HCT116 (cell line): ENCODE measurements around the gene PCDHB5. TPM values are rescaled to one million over a fixed set of nuclear protein-coding genes. Genes with fewer than 3 reads are reported as not detected.

Experiments
- ATAC-seq: fragments of 200-7000 bp; cut with Tn5 transposase; 2 replicates; pipeline ENCODE4 v1.9.1; 2020; ENCODE audit warnings: mild to moderate bottlenecking, moderate library complexity
- BruUV-seq: library from RNA; stranded (reverse); fragments of 400-500 nt; replicated peaks from 2 replicates; lab custom pipeline; 2021; lab: Mats Ljungman, UMichigan
- CTCF ChIA-PET: fragments of 300-600 bp; sonication (Branson Sonifier 250); formaldehyde crosslinking; loops from one replicate; lab custom pipeline; 2021; ENCODE audit warnings: antibody characterized with exemption; lab: Charles Lee
- POLR2A ChIA-PET: fragments of 300-600, 350-600 bp; sonication (Branson Sonifier 250); formaldehyde crosslinking; loops from one replicate; lab custom pipeline; 2021; ENCODE audit warnings: antibody characterized with exemption; lab: Charles Lee
- RAD21 ChIA-PET, 2 experiments: fragments of 300-600 bp; sonication (Branson Sonifier 250); formaldehyde crosslinking; loops; one replicate each; lab custom pipeline; 2023; ENCODE audit warnings: low total read pairs in 2 of 2; ENCODE audit not compliant: uncharacterized antibody in 2 of 2, unreplicated experiment in 2 of 2, low non-redundant PET in 1 of 2; lab: Charles Lee
- DNase-seq: peaks from one replicate; pipeline ENCODE4 v3.0.0-alpha.2; 2010; ENCODE audit warnings: low read depth, low spot score
- H2AFZ ChIP-seq: fragments of 200-600 bp; shearing (Covaris generic), sonication (generic); 2 replicates; pipeline ENCODE4 v1.6.1; 2017; ENCODE audit warnings: low read depth, mixed run types, mixed read lengths, antibody characterized with exemption, low read length; ENCODE audit not compliant: poor library complexity, severe bottlenecking
- H3K27ac ChIP-seq: 2 replicates; pipeline ENCODE4 v1.5.1; 2012; ENCODE audit warnings: low read depth, low read length
- H3K27me3 ChIP-seq: fragments of 200-600 bp; sonication (generic); 2 replicates; pipeline ENCODE4 v1.6.1; 2016; ENCODE audit warnings: mixed run types, low read length, mixed read lengths; ENCODE audit not compliant: insufficient read depth
- H3K36me3 ChIP-seq, 2 experiments: fragments of 200-500 bp in 1 of 2; fragments of 200-600 bp in 1 of 2; sonication (Bioruptor generic) in 1 of 2; sonication (generic) in 1 of 2; 2 replicates each; pipeline versions ENCODE4 v1.5.1 to v1.6.1; 2014 to 2016; ENCODE audit warnings: low read length in 2 of 2, inconsistent platforms in 1 of 2, mixed read lengths in 1 of 2, mixed run types in 1 of 2; ENCODE audit not compliant: insufficient read depth in 2 of 2, control insufficient read depth in 1 of 2
- H3K4me1 ChIP-seq, 2 experiments: fragments of 200-600 bp in 1 of 2; sonication (generic) in 1 of 2; 2 replicates each; pipeline versions ENCODE4 v1.5.1 to v1.6.1; 2012 to 2017; ENCODE audit warnings: low read length in 2 of 2, inconsistent platforms in 1 of 2, mild to moderate bottlenecking in 1 of 2, mixed read lengths in 1 of 2, mixed run types in 1 of 2, moderate library complexity in 1 of 2; ENCODE audit not compliant: insufficient read depth in 2 of 2, control insufficient read depth in 1 of 2
- H3K4me2 ChIP-seq: fragments of 200-600 bp; sonication (generic); 2 replicates; pipeline ENCODE4 v1.6.1; 2017; ENCODE audit warnings: mixed run types, low read length, mixed read lengths
- H3K4me3 ChIP-seq, 2 experiments: fragments of 200-600 bp in 1 of 2; sonication (generic) in 1 of 2; replicated peaks in 1 of 2; 2 replicates each; pipeline ENCODE4 v1.5.1; 2011 to 2016; ENCODE audit warnings: low read length in 2 of 2, control low read depth in 1 of 2, low read depth in 1 of 2, mild to moderate bottlenecking in 1 of 2, mixed read lengths in 1 of 2, mixed run types in 1 of 2
- H3K79me2 ChIP-seq: fragments of 200-600 bp; sonication (generic); 2 replicates; pipeline ENCODE4 v1.6.1; 2017; ENCODE audit warnings: mild to moderate bottlenecking, mixed run types, low read length, moderate library complexity, mixed read lengths; ENCODE audit not compliant: insufficient read depth
- H3K9ac ChIP-seq: fragments of 200-600 bp; sonication (generic); 2 replicates; pipeline ENCODE4 v1.6.1; 2016; ENCODE audit warnings: low read length, mixed read lengths
- H3K9me2 ChIP-seq: fragments of 200-600 bp; sonication (generic), shearing (Covaris generic); 2 replicates; pipeline ENCODE4 v1.6.1; 2017; ENCODE audit warnings: mixed run types, mild to moderate bottlenecking, moderate library complexity; ENCODE audit not compliant: insufficient read depth
- H3K9me3 ChIP-seq, 2 experiments: fragments of 200-500 bp in 1 of 2; fragments of 200-600 bp in 1 of 2; sonication (Bioruptor generic) in 1 of 2; sonication (generic) in 1 of 2; 2 replicates each; pipeline ENCODE4 v1.6.1; 2014 to 2017; ENCODE audit warnings: low read length in 2 of 2, mixed read lengths in 2 of 2, inconsistent platforms in 1 of 2, low read depth in 1 of 2, mild to moderate bottlenecking in 1 of 2, mixed run types in 1 of 2, moderate library complexity in 1 of 2; ENCODE audit not compliant: control insufficient read depth in 1 of 2, insufficient read depth in 1 of 2
- H4K20me1 ChIP-seq: fragments of 200-600 bp; sonication (generic), shearing (Covaris generic); 2 replicates; pipeline ENCODE4 v1.6.1; 2017; ENCODE audit warnings: mixed run types, mild to moderate bottlenecking, moderate library complexity; ENCODE audit not compliant: insufficient read depth
- CEBPB ChIP-seq: IDR thresholded peaks from 2 replicates; pipeline ENCODE4 v1.6.1; 2012; ENCODE audit warnings: low read depth
- CTCF ChIP-seq, 3 experiments: fragments of 200-600 bp in 1 of 3; sonication (generic) in 1 of 3; IDR thresholded peaks in 2 of 3; conservative IDR thresholded peaks in 1 of 3; 2 replicates each; pipeline ENCODE4 v1.5.1; 2012 to 2017; ENCODE audit warnings: low read depth in 2 of 3, low read length in 2 of 3, antibody characterized with exemption in 1 of 3, borderline replicate concordance in 1 of 3, control low read depth in 1 of 3, mild to moderate bottlenecking in 1 of 3, mixed read lengths in 1 of 3, mixed run types in 1 of 3, moderate library complexity in 1 of 3; ENCODE audit not compliant: insufficient read depth in 1 of 3
- RAD21 ChIP-seq: IDR thresholded peaks from 2 replicates; pipeline ENCODE4 v1.6.1; 2012; ENCODE audit warnings: low read depth, mild to moderate bottlenecking
- TCF7L2 ChIP-seq: IDR thresholded peaks from 2 replicates; pipeline ENCODE4 v1.7.0; 2011; ENCODE audit warnings: borderline replicate concordance, inconsistent platforms; ENCODE audit not compliant: insufficient read depth, insufficient read length; ENCODE audit errors: extremely low read depth
- intact Hi-C: fragments of 100-400 bp; cut with micrococcal nuclease; formaldehyde crosslinking; loops from 2 replicates; pipeline ENCODE4 v1.10.0; 2022
- total RNA-seq: library from RNA; stranded (reverse); gene quantifications from one replicate; pipeline ENCODE4 v1.2.1, GENCODE V29; 2021; ENCODE audit not compliant: unreplicated experiment

Gene PCDHB5
- total RNA-seq, 1 experiment from 2014 or later = not detected

- intact Hi-C loops = no loop called here
- TF ChIP-seq CTCF (IDR thresholded peaks at IDR 0.05 in 2 of 3, conservative IDR thresholded peaks at IDR 0.05 in 1 of 3; ENCODE audit: borderline replicate concordance in 1 of 3, insufficient read depth in 1 of 3, low read depth in 2 of 3, low read length in 2 of 3) (peak; percentile 44 to 78 (median 59); a peak in 5 of 6 replicates), TCF7L2 (no peak), RAD21 (peak; percentile 52), CEBPB (no peak)
- Histone ChIP-seq H3K79me2 (no peaks in the 10 kb centered on the region), H4K20me1 (no peaks in the 10 kb centered on the region), H2AFZ (no peak within 1 kb of the TSS), H3K27me3 (no peaks in the 10 kb centered on the region), H3K9me3 (no peaks in the 10 kb centered on the region), H3K9ac (no peak within 1 kb of the TSS), H3K4me2 (no peak within 1 kb of the TSS), H3K4me3 (no peak within 1 kb of the TSS), H3K27ac (no peak within 1 kb of the TSS), H3K4me1 (no peaks in the 10 kb centered on the region), H3K9me2 (no peaks in the 10 kb centered on the region), H3K36me3 (no peaks in the 10 kb centered on the region)
- DNase-seq = peak; percentile 6
- ChIA-PET RAD21 (no interaction called here), POLR2A (no interaction called here), CTCF (interaction anchor here (0.6 to 1.4 kb wide), 4 partner anchors 10 to 981 kb away, joined by 3 to 5 read pairs (median 4); no protein-coding TSS in a partner anchor)
- ATAC-seq = no peak
- BruUV-seq = no TSS peak
These were observed 52.0 kb downstream of the PCDHB5 start, which contains the start of gene PCDHB9 for GRCh38 chr5:141186897-141187512. Gene PCDHB9 (plus strand): TSS chr5:141187161. CDS start chr5:141187319, 158 bp downstream.

Other genes starting within 250 kb of the PCDHB5 start
- gene PCDHAC1, start 208.9 kb upstream of the PCDHB5 start, total RNA-seq = 1.0 TPM
- 3.2 TPM for gene PCDHAC2, start 168.7 kb upstream of the PCDHB5 start, total RNA-seq
- gene PCDHB1, start 83.8 kb upstream of the PCDHB5 start, total RNA-seq = not detected
- gene PCDHB2, start 40.6 kb upstream of the PCDHB5 start, total RNA-seq = not detected
- 0.10 TPM for gene PCDHB3, start 34.7 kb upstream of the PCDHB5 start, total RNA-seq
- not detected for gene PCDHB4, start 13.4 kb upstream of the PCDHB5 start, total RNA-seq
- not detected for gene PCDHB6, start 14.9 kb downstream of the PCDHB5 start, total RNA-seq
- not detected for gene PCDHB7, start 37.4 kb downstream of the PCDHB5 start, total RNA-seq
- not detected for gene PCDHB8, start 42.6 kb downstream of the PCDHB5 start, total RNA-seq
- gene PCDHB16, start 47.2 kb downstream of the PCDHB5 start, total RNA-seq = not detected
- 0.07 TPM for gene PCDHB9, start 52.0 kb downstream of the PCDHB5 start, total RNA-seq
- gene PCDHB10, start 57.1 kb downstream of the PCDHB5 start, total RNA-seq = not detected
- gene PCDHB11, start 64.4 kb downstream of the PCDHB5 start, total RNA-seq = 0.07 TPM
- gene PCDHB12, start 73.5 kb downstream of the PCDHB5 start, total RNA-seq = not detected
- 0.22 TPM for gene PCDHB13, start 78.7 kb downstream of the PCDHB5 start, total RNA-seq
- 0.27 TPM for gene PCDHB14, start 88.1 kb downstream of the PCDHB5 start, total RNA-seq
- 0.07 TPM for gene PCDHB15, start 110.2 kb downstream of the PCDHB5 start, total RNA-seq
- gene SLC25A2, start 168.8 kb downstream of the PCDHB5 start, total RNA-seq = 0.42 TPM
- 40.9 TPM for gene TAF7, start 185.6 kb downstream of the PCDHB5 start, total RNA-seq
- gene PCDHGA1, start 195.3 kb downstream of the PCDHB5 start, total RNA-seq = 0.05 TPM
- gene PCDHGA2, start 203.6 kb downstream of the PCDHB5 start, total RNA-seq = not detected
- not detected for gene PCDHGA3, start 208.6 kb downstream of the PCDHB5 start, total RNA-seq
- 0.15 TPM for gene PCDHGB1, start 214.9 kb downstream of the PCDHB5 start, total RNA-seq
- not detected for gene PCDHGA4, start 219.8 kb downstream of the PCDHB5 start, total RNA-seq
- gene PCDHGB2, start 224.8 kb downstream of the PCDHB5 start, total RNA-seq = 0.34 TPM
- 0.05 TPM for gene PCDHGA5, start 229.0 kb downstream of the PCDHB5 start, total RNA-seq
- gene PCDHGB3, start 235.0 kb downstream of the PCDHB5 start, total RNA-seq = 0.10 TPM
- 0.07 TPM for gene PCDHGA6, start 238.7 kb downstream of the PCDHB5 start, total RNA-seq
- gene PCDHGA7, start 247.5 kb downstream of the PCDHB5 start, total RNA-seq = not detected